ENCODE data around the gene LARP4B.

The LARP4B gene

GRCh38 chr10:818010-818409, 113.5 kb downstream of the LARP4B start:
- H2AFZ ChIP-seq (ENCODE audit: low read length, unreplicated experiment), result no peak overlapping the region
- H3K4me1 ChIP-seq (ENCODE audit: control insufficient read depth, insufficient read depth, low read length, unreplicated experiment), result peaks cover 34% of the 10 kb centered on the region
- H3K79me2 ChIP-seq (ENCODE audit: control insufficient read depth, insufficient read depth, low read length, unreplicated experiment), result peaks cover 10% of the 10 kb centered on the region
- peaks cover 55% of the 10 kb centered on the region for H3K36me3 ChIP-seq (ENCODE audit: insufficient read depth, low read length)
- H3K4me3 ChIP-seq (ENCODE audit: low read depth, low read length), result no peak overlapping the region
- H3K27me3 ChIP-seq (ENCODE audit: insufficient read depth, low read length), result no peaks in the 10 kb centered on the region
- H3K27ac ChIP-seq (ENCODE audit: low read depth, low read length), result no peak overlapping the region

- Histone ChIP-seq H3K4me3 (ENCODE audit: low read depth, low read length) (no peak overlapping the region), H3K36me3 (ENCODE audit: insufficient read depth, low read length) (peaks cover 57% of the 10 kb centered on the region), H3K79me2 (ENCODE audit: control insufficient read depth, insufficient read depth, low read length, unreplicated experiment) (peaks cover 10% of the 10 kb centered on the region)
These were observed 114.1 kb downstream of the LARP4B start for GRCh38 chr10:817371-817770.

GRCh38 chr10:816958-817357, 114.5 kb downstream of the LARP4B start:
- peaks cover 10% of the 10 kb centered on the region for H3K79me2 ChIP-seq (ENCODE audit: control insufficient read depth, insufficient read depth, low read length, unreplicated experiment)
- peaks cover 31% of the 10 kb centered on the region for H3K4me1 ChIP-seq (ENCODE audit: control insufficient read depth, insufficient read depth, low read length, unreplicated experiment)
- H3K27me3 ChIP-seq (ENCODE audit: insufficient read depth, low read length), result no peaks in the 10 kb centered on the region
- H2AFZ ChIP-seq (ENCODE audit: low read length, unreplicated experiment), result no peak overlapping the region
- H3K27ac ChIP-seq (ENCODE audit: low read depth, low read length), result no peak overlapping the region; the same call in 1 of the 2 replicates
- peaks cover 55% of the 10 kb centered on the region for H3K36me3 ChIP-seq (ENCODE audit: insufficient read depth, low read length)
- no peak overlapping the region for H3K4me3 ChIP-seq (ENCODE audit: low read depth, low read length)

More at GRCh38 chr10:817371-817770, 114.1 kb downstream of the LARP4B start:
- Histone ChIP-seq H3K27me3 (ENCODE audit: insufficient read depth, low read length) (no peaks in the 10 kb centered on the region), H3K27ac (ENCODE audit: low read depth, low read length) (no peak overlapping the region; the same call in 1 of the 2 replicates), H3K4me1 (ENCODE audit: control insufficient read depth, insufficient read depth, low read length, unreplicated experiment) (peaks cover 34% of the 10 kb centered on the region), H2AFZ (ENCODE audit: low read length, unreplicated experiment) (no peak overlapping the region)

- no peaks in the 10 kb centered on the region for H3K27me3 ChIP-seq (ENCODE audit: insufficient read depth, low read length)
- H3K4me3 ChIP-seq (ENCODE audit: low read depth, low read length), result no peak overlapping the region
- no peak overlapping the region for H2AFZ ChIP-seq (ENCODE audit: low read length, unreplicated experiment)
- H3K27ac ChIP-seq (ENCODE audit: low read depth, low read length), result no peak overlapping the region
- H3K79me2 ChIP-seq (ENCODE audit: control insufficient read depth, insufficient read depth, low read length, unreplicated experiment), result peaks cover 10% of the 10 kb centered on the region
- H3K4me1 ChIP-seq (ENCODE audit: control insufficient read depth, insufficient read depth, low read length, unreplicated experiment), result peaks cover 22% of the 10 kb centered on the region
- peaks cover 55% of the 10 kb centered on the region for H3K36me3 ChIP-seq (ENCODE audit: insufficient read depth, low read length)
These were observed 115.4 kb downstream of the LARP4B start for GRCh38 chr10:816091-816477.

GRCh38 chr10:815338-816090, 116.0 kb downstream of the LARP4B start:
- Histone ChIP-seq H3K36me3 (ENCODE audit: insufficient read depth, low read length) (peaks cover 53% of the 10 kb centered on the region), H3K4me1 (ENCODE audit: control insufficient read depth, insufficient read depth, low read length, unreplicated experiment) (peaks cover 21% of the 10 kb centered on the region), H3K79me2 (ENCODE audit: control insufficient read depth, insufficient read depth, low read length, unreplicated experiment) (peaks cover 10% of the 10 kb centered on the region), H3K4me3 (ENCODE audit: low read depth, low read length) (no peak overlapping the region), H2AFZ (ENCODE audit: low read length, unreplicated experiment) (no peak overlapping the region), H3K27ac (ENCODE audit: low read depth, low read length) (no peak overlapping the region), H3K27me3 (ENCODE audit: insufficient read depth, low read length) (no peaks in the 10 kb centered on the region)

GRCh38 chr10:814536-815302, 116.8 kb downstream of the LARP4B start:
- peaks cover 8% of the 10 kb centered on the region for H3K79me2 ChIP-seq (ENCODE audit: control insufficient read depth, insufficient read depth, low read length, unreplicated experiment)
- H3K4me3 ChIP-seq (ENCODE audit: low read depth, low read length), result no peak overlapping the region
- no peak overlapping the region for H2AFZ ChIP-seq (ENCODE audit: low read length, unreplicated experiment)
- H3K27ac ChIP-seq (ENCODE audit: low read depth, low read length), result no peak overlapping the region
- peaks cover 49% of the 10 kb centered on the region for H3K36me3 ChIP-seq (ENCODE audit: insufficient read depth, low read length)
- H3K27me3 ChIP-seq (ENCODE audit: insufficient read depth, low read length), result no peaks in the 10 kb centered on the region
- peaks cover 19% of the 10 kb centered on the region for H3K4me1 ChIP-seq (ENCODE audit: control insufficient read depth, insufficient read depth, low read length, unreplicated experiment)

- Histone ChIP-seq H3K4me1 (ENCODE audit: control insufficient read depth, insufficient read depth, low read length, unreplicated experiment) (peaks cover 11% of the 10 kb centered on the region), H3K4me3 (ENCODE audit: low read depth, low read length) (no peak overlapping the region), H3K27ac (ENCODE audit: low read depth, low read length) (no peak overlapping the region), H3K27me3 (ENCODE audit: insufficient read depth, low read length) (no peaks in the 10 kb centered on the region), H3K36me3 (ENCODE audit: insufficient read depth, low read length) (peaks cover 43% of the 10 kb centered on the region), H2AFZ (ENCODE audit: low read length, unreplicated experiment) (no peak overlapping the region), H3K79me2 (ENCODE audit: control insufficient read depth, insufficient read depth, low read length, unreplicated experiment) (peaks cover 4% of the 10 kb centered on the region)
These were observed 118.2 kb downstream of the LARP4B start for GRCh38 chr10:813286-813685.

GRCh38 chr10:812787-813186, 118.7 kb downstream of the LARP4B start:
- H2AFZ ChIP-seq (ENCODE audit: low read length, unreplicated experiment), result no peak overlapping the region
- peaks cover 4% of the 10 kb centered on the region for H3K79me2 ChIP-seq (ENCODE audit: control insufficient read depth, insufficient read depth, low read length, unreplicated experiment)
- no peaks in the 10 kb centered on the region for H3K27me3 ChIP-seq (ENCODE audit: insufficient read depth, low read length)
- H3K27ac ChIP-seq (ENCODE audit: low read depth, low read length), result no peak overlapping the region
- peaks cover 8% of the 10 kb centered on the region for H3K4me1 ChIP-seq (ENCODE audit: control insufficient read depth, insufficient read depth, low read length, unreplicated experiment)
- H3K36me3 ChIP-seq (ENCODE audit: insufficient read depth, low read length), result peaks cover 43% of the 10 kb centered on the region
- H3K4me3 ChIP-seq (ENCODE audit: low read depth, low read length), result no peak overlapping the region

GRCh38 chr10:811379-812175, 119.9 kb downstream of the LARP4B start:
- no peaks in the 10 kb centered on the region for H3K27me3 ChIP-seq (ENCODE audit: insufficient read depth, low read length)
- H3K4me1 ChIP-seq (ENCODE audit: control insufficient read depth, insufficient read depth, low read length, unreplicated experiment), result no peaks in the 10 kb centered on the region
- H3K4me3 ChIP-seq (ENCODE audit: low read depth, low read length), result no peak overlapping the region
- no peak overlapping the region for H2AFZ ChIP-seq (ENCODE audit: low read length, unreplicated experiment)
- no peak overlapping the region for H3K27ac ChIP-seq (ENCODE audit: low read depth, low read length)
- peaks cover 32% of the 10 kb centered on the region for H3K36me3 ChIP-seq (ENCODE audit: insufficient read depth, low read length)
- H3K79me2 ChIP-seq (ENCODE audit: control insufficient read depth, insufficient read depth, low read length, unreplicated experiment), result no peaks in the 10 kb centered on the region

GRCh38 chr10:810351-810846, 121.1 kb downstream of the LARP4B start:
- Histone ChIP-seq H2AFZ (ENCODE audit: low read length, unreplicated experiment) (no peak overlapping the region), H3K4me1 (ENCODE audit: control insufficient read depth, insufficient read depth, low read length, unreplicated experiment) (no peaks in the 10 kb centered on the region), H3K27ac (ENCODE audit: low read depth, low read length) (no peak overlapping the region), H3K27me3 (ENCODE audit: insufficient read depth, low read length) (no peaks in the 10 kb centered on the region), H3K4me3 (ENCODE audit: low read depth, low read length) (no peak overlapping the region), H3K36me3 (ENCODE audit: insufficient read depth, low read length) (peaks cover 31% of the 10 kb centered on the region), H3K79me2 (ENCODE audit: control insufficient read depth, insufficient read depth, low read length, unreplicated experiment) (no peaks in the 10 kb centered on the region)
